ENCODE data around the gene HOXA4. TPM values are rescaled to one million over a fixed set of nuclear protein-coding genes. Genes with fewer than 3 reads are reported as not detected.

HOXA4 gene
- total RNA-seq, 1 experiment from 2014 or later, result 1.0 TPM

- no TSS peak for BruUV-seq (replicated peaks)
- Mint-ChIP-seq H3K4me1 (ENCODE audit: low read depth, unreplicated experiment) (peaks cover 44% of the 10 kb centered on the region), H3K36me3 (ENCODE audit: insufficient read depth, unreplicated experiment) (peaks cover 17% of the 10 kb centered on the region), H3K4me3 (ENCODE audit: low read depth, unreplicated experiment) (no peak within 1 kb of the TSS), H3K9me3 (ENCODE audit: low read depth, unreplicated experiment) (no peaks in the 10 kb centered on the region), H3K27ac (ENCODE audit: unreplicated experiment) (no peak within 1 kb of the TSS), H3K27me3 (ENCODE audit: unreplicated experiment) (no peaks in the 10 kb centered on the region)
- CTCF ChIA-PET, result interaction anchor here (1.0 to 3.2 kb wide), 2 partner anchors 15 to 54 kb away, joined by 3 to 8 read pairs; no protein-coding TSS in a partner anchor
- no peak for DNase-seq
- TF ChIP-seq CTCF (IDR thresholded peaks at IDR 0.05; ENCODE audit: unreplicated experiment), result no peak
- intact Hi-C loops (cut with micrococcal nuclease; ENCODE audit: unreplicated experiment), result no loop called here
These were observed 34.4 kb downstream of the HOXA4 start, which contains the start of gene HOXA1 for GRCh38 chr7:27095897-27096767. TSS of gene HOXA1 (minus strand) at chr7:27096000. CDS start at chr7:27095912, 88 bp downstream.

- Mint-ChIP-seq H3K4me3 (ENCODE audit: low read depth, unreplicated experiment) (no peak overlapping the region), H3K9me3 (ENCODE audit: low read depth, unreplicated experiment) (no peaks in the 10 kb centered on the region), H3K27ac (ENCODE audit: unreplicated experiment) (no peak overlapping the region), H3K27me3 (ENCODE audit: unreplicated experiment) (no peaks in the 10 kb centered on the region), H3K4me1 (ENCODE audit: low read depth, unreplicated experiment) (peaks cover 47% of the 10 kb centered on the region), H3K36me3 (ENCODE audit: insufficient read depth, unreplicated experiment) (peaks cover 17% of the 10 kb centered on the region)
- BruUV-seq (replicated peaks), result no TSS peak
- intact Hi-C loops (cut with micrococcal nuclease; ENCODE audit: unreplicated experiment), result no loop called here
- no peak for TF ChIP-seq CTCF (IDR thresholded peaks at IDR 0.05; ENCODE audit: unreplicated experiment)
- DNase-seq, result no peak
- CTCF ChIA-PET, result interaction anchor here (0.7 to 1.1 kb wide), 3 partner anchors 11 to 47 kb away, joined by 3 to 4 read pairs (median 4); no protein-coding TSS in a partner anchor
These were observed 35.3 kb downstream of the HOXA4 start for GRCh38 chr7:27095050-27095896.

- DNase-seq, result no peak
- Mint-ChIP-seq H3K9me3 (ENCODE audit: low read depth, unreplicated experiment) (no peaks in the 10 kb centered on the region), H3K4me1 (ENCODE audit: low read depth, unreplicated experiment) (peaks cover 39% of the 10 kb centered on the region), H3K27ac (ENCODE audit: unreplicated experiment) (no peak overlapping the region), H3K27me3 (ENCODE audit: unreplicated experiment) (no peaks in the 10 kb centered on the region), H3K4me3 (ENCODE audit: low read depth, unreplicated experiment) (no peak overlapping the region), H3K36me3 (ENCODE audit: insufficient read depth, unreplicated experiment) (peaks cover 14% of the 10 kb centered on the region)
- intact Hi-C loops (cut with micrococcal nuclease; ENCODE audit: unreplicated experiment), result no loop called here
- BruUV-seq (replicated peaks), result no TSS peak
- no peak for TF ChIP-seq CTCF (IDR thresholded peaks at IDR 0.05; ENCODE audit: unreplicated experiment)
- CTCF ChIA-PET, result interaction anchor here (0.9 to 1.1 kb wide), 2 partner anchors 26 to 46 kb away, joined by 3 to 4 read pairs; no protein-coding TSS in a partner anchor
These were observed 36.1 kb downstream of the HOXA4 start for GRCh38 chr7:27094304-27095049.
